GM19372 (cell line): Measurements from ENCODE around the gene TIMMDC1.

Source experiments
- ATAC-seq: cut with Tn5 transposase; IDR thresholded peaks from one replicate; pipeline ENCODE4 v1.9.1; 2021; ENCODE audit warnings: mild to moderate bottlenecking, low read depth, moderate library complexity; ENCODE audit not compliant: unreplicated experiment

TIMMDC1 gene, protein sequence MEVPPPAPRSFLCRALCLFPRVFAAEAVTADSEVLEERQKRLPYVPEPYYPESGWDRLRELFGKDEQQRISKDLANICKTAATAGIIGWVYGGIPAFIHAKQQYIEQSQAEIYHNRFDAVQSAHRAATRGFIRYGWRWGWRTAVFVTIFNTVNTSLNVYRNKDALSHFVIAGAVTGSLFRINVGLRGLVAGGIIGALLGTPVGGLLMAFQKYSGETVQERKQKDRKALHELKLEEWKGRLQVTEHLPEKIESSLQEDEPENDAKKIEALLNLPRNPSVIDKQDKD

DNA sequence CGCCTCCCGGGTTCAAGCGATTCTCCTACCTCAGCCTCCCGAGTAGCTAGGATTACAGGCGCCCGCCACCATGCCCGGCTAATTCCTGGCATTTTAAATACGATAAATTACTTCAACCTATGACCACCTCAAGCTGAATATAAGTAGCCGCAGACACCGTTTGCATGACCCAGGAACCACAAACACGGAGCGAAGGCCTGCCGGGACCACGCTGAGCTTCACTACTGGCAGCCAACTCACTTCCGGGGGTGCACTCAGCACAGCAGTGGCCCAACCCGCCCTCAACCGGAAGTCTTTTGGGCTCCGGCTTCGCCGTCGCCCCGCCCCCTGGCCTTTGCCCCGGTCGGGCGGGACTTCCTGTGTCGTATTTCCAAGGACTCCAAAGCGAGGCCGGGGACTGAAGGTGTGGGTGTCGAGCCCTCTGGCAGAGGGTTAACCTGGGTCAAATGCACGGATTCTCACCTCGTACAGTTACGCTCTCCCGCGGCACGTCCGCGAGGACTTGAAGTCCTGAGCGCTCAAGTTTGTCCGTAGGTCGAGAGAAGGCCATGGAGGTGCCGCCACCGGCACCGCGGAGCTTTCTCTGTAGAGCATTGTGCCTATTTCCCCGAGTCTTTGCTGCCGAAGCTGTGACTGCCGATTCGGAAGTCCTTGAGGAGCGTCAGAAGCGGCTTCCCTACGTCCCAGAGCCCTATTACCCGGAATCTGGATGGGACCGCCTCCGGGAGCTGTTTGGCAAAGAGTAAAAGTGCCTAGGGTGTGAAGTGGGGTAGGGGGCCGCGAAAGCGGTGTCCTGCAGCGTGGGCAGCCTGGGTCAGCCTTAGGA lies at the start of gene TIMMDC1:
Gene TIMMDC1 (plus strand): TSS at position 362 of the 826 bp plus-strand sequence. CDS start 187 bp downstream, at position 549.
- peak; percentile 96 for ATAC-seq

DNA sequence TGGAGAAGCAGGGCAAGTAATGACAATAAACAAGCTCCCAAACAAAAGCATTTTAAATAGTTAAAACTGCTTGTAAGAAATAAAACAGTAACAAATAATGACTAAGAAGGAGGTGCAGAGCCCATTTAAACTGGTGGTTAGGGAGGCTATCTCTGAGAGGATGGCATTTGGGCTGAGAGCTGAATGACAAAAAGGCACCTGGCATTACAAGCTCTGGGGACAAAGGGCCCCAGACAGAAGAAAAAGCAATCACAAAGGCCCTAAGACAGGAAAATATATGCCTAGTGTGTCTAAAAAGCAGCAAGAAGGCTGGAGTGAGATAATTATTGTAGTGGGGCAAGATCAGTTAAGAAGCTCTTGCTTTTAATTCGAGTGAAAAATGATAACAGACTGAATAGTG lies 44.5 kb upstream of the TIMMDC1 start:
- ATAC-seq: no peak

DNA sequence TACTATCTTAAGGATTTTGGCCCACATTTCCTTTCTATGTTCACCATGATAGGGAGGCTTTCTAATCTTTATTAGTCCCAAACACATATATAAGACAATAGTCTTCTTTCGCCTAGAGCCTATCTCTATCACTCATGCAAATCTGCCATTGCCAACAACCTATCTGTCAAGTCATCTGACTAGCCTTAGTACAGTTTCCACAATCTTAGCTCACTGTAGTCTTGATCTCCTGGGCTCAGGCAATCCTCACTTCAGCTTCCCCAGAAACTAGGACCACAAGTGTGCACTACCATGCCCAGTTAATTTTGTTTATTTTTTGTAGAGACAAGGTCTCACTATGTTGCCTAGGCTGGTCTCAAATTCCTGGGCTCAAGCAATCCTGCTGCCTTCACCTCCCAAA lies 41.9 kb upstream of the TIMMDC1 start:
- ATAC-seq: no peak

DNA sequence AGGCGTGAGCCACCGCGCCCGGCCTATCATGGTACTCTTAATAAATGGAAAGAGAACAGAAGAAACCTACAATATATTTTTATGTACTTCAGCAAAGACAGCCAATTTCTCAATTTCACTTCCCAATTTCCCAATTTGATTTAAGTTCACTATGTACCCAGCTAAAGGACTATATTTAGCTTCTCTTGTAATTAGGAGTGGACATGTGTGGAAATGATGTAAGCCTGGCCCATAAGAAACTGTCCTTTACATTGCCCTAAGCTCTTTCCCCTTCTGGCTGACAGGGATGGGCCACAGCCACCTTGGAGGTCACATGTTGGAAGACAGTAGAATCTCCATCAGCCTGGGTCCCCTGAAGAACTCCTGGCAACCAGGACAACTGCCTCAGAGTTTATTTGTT lies 41.1 kb upstream of the TIMMDC1 start:
- no peak for ATAC-seq

DNA sequence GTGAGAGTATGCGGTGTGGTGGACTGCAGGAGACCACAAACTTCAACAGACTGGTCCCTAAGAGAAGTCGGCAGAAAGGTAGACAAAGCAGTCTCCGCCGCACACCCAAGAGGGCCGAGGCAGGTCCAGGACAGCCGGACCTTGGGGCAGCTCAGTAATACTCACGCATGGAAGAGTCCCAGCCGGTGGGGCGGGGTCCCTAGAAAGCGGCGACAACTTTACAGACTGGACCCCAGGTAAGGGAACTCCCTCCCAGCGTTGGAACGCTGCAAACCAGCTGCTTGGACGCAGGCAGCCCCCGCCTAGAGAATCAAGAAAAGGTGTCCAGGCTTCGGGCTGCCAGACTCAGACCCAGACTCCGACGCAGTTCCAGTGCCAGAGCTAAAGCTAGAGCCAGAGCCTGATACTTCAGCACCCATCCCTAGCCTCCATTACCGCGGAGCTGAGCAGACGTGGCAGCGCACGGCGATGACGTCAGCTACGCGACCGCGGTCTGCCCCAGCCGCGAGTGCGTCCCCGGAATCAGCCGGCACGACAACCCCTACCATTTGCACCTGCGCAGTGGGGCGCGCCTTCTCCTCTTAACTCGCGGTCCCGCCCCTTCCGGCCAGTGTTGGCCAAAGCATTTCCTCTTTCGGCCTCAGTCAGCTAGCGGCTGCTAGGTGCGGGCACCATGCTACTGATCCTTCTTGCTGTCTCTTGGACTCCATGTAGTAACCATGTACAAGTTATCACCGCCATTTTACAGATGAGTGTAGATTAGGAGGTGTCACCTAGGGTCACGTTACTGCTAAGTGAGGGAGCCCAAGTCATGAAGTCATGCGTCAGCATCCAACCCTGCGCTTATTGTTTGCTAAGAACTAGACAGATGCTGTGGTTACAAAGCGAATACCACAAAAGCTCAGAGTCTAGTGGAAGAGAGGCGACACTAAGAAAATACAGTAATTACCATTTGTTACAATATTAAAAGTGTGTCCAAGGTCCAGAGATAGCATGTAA lies 34.9 kb upstream of the TIMMDC1 start, which contains the start of gene TMEM39A:
Gene TMEM39A (minus strand): TSS at position 445 of the 999 bp plus-strand sequence. CDS start 1,541 bp downstream, outside the sequence.
- ATAC-seq: peak; percentile 90

DNA sequence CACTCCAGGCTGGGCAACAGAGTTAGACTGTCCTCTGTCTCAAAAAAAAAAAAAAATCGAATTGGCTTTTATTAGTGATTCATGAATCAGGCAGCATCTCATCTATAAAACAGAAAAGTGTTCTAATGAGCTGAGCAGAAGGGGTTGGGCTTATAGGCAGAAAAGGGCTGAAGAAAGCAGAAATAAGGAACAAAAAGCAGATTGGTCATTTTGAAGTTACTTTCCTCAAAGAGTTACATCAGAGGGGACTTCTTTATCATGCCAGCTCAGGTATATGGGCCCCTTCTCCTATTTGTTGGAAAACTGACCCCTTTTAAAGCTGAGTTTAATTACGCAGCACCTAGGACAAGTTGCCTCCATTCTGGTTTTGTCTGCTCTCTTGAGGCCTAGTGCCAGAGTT lies 30.3 kb upstream of the TIMMDC1 start:
- ATAC-seq: no peak

DNA sequence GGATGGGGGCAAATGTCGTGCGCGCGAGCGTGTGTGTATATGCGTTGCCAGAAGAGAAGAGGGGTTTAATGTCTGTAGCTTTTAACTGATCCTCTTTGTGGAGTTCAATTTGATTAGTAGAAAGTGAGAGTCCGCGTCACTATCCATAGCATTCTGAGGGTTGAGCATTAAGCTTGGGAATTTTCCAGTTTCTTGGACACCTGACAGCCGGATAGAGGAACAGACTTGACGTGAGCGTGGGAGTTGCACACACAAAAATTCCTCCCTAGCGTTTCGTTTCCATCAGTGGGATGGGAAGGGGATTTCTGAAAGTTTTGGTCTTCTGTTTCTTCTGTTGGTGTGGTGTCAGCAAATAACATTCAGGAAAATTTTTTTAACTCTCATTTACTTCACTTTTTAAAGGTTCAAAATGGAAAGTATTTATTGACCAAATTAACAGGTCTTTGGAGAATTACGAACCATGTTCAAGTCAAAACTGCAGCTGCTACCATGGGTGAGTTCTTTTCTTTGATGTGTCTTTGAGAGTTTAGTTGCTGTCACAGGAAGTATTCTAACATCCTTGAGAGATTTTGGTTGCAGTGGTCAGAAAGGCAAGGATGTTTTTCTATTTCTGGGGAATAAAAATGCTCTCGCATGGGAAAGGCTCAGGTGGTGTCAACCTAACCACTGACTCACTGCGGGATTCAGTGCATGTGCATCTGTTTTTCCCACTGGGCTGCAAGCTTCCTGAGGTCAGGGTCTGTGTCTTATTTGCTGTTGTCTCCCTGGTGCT lies 28.7 kb upstream of the TIMMDC1 start:
- ATAC-seq: no peak

DNA sequence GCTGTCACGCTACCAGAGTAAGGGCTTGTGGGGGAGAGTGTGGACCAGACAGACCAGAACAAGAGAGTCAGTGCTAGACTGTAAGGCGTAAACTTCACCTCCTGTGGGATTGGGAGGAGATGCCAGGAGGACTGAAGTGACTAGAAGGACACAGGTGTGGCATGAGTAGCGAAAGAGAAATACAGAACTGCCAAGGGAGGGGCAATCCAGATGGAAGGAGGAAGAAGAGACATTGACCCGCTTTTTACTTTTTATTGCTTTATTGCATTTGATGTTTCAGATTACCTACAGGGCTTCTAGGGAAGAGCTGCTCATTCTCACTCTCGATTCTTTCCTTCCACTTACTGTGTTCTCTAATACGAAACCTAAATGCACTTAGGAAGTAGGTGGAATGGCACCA lies 27.5 kb upstream of the TIMMDC1 start:
- ATAC-seq: no peak

DNA sequence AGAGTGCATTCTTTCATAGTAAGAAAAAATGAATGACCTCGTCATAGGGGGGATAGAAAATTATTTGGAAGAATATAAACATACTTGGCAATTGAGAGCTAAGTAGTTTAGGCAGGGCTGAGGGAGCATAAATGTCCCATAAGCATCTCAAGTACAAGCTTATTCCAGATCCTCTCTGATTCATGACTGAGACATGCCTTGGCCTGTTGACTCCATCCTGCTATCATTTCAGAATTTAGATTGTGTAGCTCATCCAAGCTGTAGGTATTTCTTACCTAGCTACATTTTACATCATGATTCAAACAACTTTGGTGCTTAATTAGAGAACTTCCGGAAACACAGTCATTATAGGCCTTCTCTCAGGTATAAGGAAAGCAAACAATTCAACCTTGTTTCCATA lies 17.3 kb upstream of the TIMMDC1 start:
- ATAC-seq: no peak

DNA sequence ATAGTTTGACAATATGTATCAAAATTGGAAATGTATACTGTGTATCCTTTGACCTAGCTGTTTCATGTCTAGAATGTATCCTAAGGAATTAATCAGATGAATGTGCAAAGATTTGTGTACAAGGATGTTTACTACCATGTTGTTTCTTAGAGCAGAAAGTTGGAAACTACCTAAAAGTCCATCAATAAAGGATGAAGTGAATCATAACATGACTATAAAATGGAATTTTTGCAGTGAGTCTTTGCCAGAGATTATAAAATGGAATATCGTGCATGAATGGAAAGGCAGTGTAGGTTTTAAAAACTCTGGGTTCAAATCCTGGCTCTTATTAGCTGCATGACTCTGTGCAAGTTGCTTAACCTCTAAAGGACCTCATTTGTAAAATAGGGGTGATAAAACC lies 15.2 kb upstream of the TIMMDC1 start:
- no peak for ATAC-seq

DNA sequence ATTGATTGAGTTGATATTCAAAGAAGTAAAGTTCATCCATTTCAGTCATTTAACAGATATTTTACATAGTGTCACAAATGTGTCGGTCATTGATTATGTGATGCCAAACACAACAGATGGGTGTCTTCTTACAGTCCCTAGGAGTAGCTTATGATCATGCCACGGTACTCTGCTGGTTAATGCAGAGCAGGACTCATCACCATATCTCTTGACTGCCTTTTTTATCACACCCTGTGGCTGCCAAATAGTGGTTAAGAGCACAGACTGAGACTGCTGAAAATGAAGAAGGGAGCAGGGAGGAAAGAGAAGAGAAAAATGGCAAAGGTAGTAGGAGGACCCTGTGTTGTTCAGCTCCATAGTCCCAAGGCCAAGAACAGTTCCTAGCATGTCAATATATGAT lies 12.8 kb upstream of the TIMMDC1 start:
- no peak for ATAC-seq

DNA sequence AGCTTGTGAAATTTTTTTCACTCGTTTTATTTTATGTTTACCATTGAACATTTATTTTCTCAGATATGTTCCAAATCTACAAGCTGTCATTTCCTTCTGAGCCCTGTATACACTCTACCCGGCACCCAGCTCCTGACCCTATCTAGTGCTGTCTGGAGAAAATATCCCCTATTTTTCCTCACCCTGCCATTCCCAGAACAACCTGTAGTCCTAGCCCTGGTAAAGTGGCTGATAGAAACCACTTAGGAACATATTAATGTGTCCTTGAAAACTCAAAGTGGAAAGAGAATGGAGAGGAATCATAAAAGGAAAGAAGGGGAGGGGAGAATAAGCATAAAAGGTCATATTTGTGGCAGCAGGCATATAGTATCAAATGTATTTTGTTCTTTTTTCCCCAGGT lies 8.2 kb upstream of the TIMMDC1 start:
- no peak for ATAC-seq

DNA sequence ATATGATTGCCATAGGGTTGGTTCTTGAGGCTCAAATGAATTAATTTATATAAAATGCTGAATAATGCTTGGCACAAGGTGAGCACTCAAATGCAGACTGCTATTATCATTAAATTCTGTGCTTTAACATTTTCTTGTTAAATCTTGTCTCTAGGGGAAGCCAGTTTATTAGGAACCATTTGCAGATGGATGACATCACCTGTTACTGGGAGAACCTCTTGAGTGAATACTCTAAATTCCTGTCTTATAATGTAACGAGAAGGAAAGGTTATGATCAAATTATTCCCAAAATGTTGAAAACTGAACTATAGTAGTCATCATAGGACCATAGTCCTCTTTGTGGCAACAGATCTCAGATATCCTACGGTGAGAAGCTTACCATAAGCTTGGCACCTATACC lies 6.2 kb upstream of the TIMMDC1 start:
- ATAC-seq: no peak

DNA sequence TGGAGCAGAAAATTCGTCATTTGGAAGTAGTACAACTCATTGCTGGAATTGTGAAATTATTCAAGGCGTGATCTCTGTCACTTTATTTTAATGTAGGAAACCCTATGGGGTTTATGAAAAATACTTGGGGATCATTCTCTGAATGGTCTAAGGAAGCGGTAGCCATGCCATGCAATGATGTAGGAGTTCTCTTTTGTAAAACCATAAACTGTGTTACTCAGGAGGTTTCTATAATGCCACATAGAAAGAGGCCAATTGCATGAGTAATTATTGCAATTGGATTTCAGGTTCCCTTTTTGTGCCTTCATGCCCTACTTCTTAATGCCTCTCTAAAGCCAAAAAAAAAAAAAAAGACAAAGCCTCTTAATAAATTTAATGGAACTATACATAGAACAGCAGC lies 5.5 kb upstream of the TIMMDC1 start:
- ATAC-seq: no peak

DNA sequence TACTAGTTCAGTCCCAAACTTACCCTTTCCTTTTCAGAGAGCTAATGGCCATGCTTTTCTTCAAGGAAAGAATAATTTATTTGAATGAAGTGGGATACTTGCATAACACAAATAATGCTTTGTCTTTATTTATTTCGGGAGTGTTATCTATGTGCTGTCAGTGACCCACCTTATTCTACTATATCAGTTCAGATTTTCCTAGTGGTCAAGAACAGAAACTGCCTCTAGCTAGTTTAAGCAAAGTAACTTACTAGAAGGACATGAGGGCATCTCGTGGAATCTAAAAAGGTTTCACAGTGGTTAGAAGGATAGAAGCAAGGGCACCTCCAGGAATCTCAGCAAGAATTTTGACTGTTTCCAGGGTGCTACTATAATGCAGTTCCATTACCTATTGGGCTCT lies 3.8 kb upstream of the TIMMDC1 start:
- no peak for ATAC-seq

DNA sequence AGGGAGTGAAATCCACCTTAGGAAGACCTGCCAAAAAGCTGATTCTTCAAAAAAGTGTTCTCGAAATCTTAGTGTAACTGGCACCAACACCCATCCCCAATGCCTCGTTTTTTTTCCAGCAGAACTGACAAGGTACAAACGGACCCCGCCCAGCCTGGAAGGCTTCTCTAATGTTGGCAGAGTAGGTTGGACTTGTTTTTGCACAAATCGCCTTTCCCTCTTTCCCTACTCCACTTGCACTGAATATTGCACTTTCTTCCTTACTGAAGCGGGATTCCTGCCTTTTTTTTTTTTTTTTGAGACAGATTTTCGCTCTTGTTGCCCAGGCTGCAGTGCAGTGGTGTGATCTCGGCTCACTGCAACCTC lies 544 bp upstream of the TIMMDC1 start:
- ATAC-seq: no peak

DNA sequence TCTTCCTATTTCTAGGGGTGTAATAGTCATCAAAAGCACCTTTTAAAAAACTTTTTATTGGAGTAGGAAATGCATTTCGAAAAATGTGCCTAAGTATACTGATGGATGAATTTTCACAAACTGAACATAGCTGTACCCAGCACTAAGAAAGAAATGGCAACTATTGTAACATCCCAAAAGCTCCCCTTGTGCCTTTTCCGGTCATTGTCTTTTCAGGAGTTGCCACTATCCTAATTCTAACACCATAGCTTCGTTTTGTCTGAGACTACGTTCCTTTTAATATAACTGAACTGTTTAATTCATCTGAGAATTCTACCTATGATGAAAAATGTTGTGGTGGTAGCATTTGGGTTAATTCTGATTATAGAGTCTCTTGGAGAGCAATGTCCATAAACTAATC lies 1.9 kb downstream of the TIMMDC1 start:
- ATAC-seq: no peak

DNA sequence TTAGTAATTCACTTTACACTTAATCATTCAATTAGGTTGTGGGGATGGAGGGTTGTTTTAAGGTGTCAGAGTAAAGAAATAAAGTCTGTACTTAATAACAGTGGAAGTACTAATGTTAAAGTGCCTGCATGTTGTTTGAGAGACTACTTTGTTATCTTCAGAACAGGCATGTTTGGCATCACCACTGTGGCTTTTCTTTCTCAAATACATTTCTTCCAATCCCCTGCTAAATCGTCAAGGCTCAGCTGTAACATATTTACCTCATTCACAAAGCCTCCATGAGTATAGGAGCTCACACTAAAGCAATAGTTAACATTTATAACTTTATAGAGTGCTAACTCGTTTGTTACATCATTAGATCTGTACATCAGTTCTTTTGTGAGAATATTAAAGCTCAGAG lies 2.6 kb downstream of the TIMMDC1 start:
- no peak for ATAC-seq

DNA sequence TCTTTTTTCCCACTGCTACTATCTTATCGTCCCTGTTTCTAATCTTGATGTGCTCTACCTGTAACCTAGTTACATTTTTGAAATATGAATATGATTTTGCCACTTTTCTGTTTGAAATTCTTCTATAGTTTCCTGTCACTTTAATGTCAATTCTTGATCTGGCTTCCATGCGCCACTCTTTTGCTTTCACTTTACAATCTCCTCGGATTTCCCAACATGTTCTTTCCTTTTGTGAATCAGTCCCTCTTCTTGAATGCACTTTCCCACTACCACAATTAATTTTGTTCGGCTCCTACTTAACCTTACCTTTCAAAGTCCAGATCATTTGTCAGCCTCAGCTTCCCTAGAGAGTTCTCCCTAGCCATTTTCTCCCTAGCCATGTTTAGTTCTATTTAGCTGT lies 8.3 kb downstream of the TIMMDC1 start:
- ATAC-seq: no peak

DNA sequence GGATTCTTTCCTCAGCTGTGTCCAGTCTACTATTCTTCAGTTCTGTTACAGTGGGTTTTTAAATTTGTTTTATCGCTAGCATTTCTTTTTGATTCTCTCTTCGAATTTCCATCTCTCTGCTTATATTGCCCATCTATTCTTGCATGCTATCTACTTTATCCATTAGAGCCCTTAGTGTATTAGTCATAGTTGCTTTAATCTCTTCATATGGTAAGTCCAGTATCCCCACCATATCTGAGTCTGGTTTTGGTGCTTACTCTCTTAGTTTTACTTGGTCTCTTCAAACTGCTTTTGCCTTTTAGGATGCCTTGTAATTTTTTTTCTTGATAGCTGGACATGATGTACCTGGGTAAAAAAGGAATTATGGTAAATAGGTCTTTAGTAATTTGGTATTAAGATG lies 9.1 kb downstream of the TIMMDC1 start:
- ATAC-seq: no peak
